ENCODE data around the gene DPEP1. TPM values are rescaled to one million over a fixed set of nuclear protein-coding genes. Genes with fewer than 3 reads are reported as not detected.

DPEP1 gene
- total RNA-seq, 2 experiments from 2014 or later = not detected

- Mint-ChIP-seq H3K4me3 (no peak overlapping the region), H3K9me3 (no peaks in the 10 kb centered on the region), H3K27ac (no peak overlapping the region), H3K4me1 (ENCODE audit: low read depth) (peaks cover 12% of the 10 kb centered on the region), H3K36me3 (ENCODE audit: low read depth) (no peaks in the 10 kb centered on the region), H3K27me3 (no peaks in the 10 kb centered on the region)
- TF ChIP-seq, protein P1, sequence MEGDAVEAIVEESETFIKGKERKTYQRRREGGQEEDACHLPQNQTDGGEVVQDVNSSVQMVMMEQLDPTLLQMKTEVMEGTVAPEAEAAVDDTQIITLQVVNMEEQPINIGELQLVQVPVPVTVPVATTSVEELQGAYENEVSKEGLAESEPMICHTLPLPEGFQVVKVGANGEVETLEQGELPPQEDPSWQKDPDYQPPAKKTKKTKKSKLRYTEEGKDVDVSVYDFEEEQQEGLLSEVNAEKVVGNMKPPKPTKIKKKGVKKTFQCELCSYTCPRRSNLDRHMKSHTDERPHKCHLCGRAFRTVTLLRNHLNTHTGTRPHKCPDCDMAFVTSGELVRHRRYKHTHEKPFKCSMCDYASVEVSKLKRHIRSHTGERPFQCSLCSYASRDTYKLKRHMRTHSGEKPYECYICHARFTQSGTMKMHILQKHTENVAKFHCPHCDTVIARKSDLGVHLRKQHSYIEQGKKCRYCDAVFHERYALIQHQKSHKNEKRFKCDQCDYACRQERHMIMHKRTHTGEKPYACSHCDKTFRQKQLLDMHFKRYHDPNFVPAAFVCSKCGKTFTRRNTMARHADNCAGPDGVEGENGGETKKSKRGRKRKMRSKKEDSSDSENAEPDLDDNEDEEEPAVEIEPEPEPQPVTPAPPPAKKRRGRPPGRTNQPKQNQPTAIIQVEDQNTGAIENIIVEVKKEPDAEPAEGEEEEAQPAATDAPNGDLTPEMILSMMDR (IDR thresholded peaks at IDR 0.05) = no peak
- ChIA-PET CTCF (no interaction called here), POLR2A (no interaction called here)
- H3K4me1 ChIP-seq (ENCODE audit: insufficient read depth, low read length) = peaks cover 21% of the 10 kb centered on the region
- H3K9me3 ChIP-seq (ENCODE audit: control insufficient read depth in 1 of 2, insufficient read depth in 1 of 2, low read length in 2 of 2) = no peaks in the 10 kb centered on the region
- H3K27ac ChIP-seq (ENCODE audit: low read depth in 1 of 2, low read length in 2 of 2) = no peak overlapping the region
- ATAC-seq (ENCODE audit: poor library complexity) = no peak
- intact Hi-C loops (cut with DNase I, micrococcal nuclease) = no loop called here
- H3K4me3 ChIP-seq (ENCODE audit: low read length) = no peak overlapping the region
- DNase-seq = no peak
- no peaks in the 10 kb centered on the region for H3K36me3 ChIP-seq (ENCODE audit: insufficient read depth, low read length)
- H3K27me3 ChIP-seq (ENCODE audit: control insufficient read depth in 1 of 2, insufficient read depth in 2 of 2, low read length in 2 of 2) = no peaks in the 10 kb centered on the region
Observed at GRCh38 chr16:89602952-89603590, 10.4 kb upstream of the DPEP1 start.

DNA sequence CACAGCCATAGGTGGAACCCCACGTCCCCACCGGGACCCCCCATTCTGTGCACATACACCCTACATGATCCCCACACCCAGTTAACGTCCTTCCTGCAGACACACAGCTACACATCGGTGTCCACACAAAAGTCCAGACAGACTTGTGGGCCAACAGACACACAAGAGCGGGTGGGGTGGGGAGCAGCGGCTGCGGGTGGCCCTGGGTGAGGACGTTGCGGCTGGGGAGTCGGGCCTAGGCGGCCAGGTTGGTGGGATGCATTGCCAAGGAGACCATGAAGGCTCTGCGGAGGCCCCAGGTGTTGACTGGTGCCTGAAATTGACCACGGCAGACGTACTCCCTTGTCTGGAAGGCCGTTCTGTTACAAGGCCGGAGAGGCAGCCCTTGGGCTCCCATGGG is 8.7 kb upstream of the DPEP1 start:
- Histone ChIP-seq H3K27ac (ENCODE audit: low read depth in 1 of 2, low read length in 2 of 2) (no peak overlapping the region), H3K4me1 (ENCODE audit: insufficient read depth, low read length) (peaks cover 14% of the 10 kb centered on the region), H3K4me3 (ENCODE audit: low read length) (no peak overlapping the region), H3K36me3 (ENCODE audit: insufficient read depth, low read length) (no peaks in the 10 kb centered on the region), H3K27me3 (ENCODE audit: control insufficient read depth in 1 of 2, insufficient read depth in 2 of 2, low read length in 2 of 2) (no peaks in the 10 kb centered on the region), H3K9me3 (ENCODE audit: control insufficient read depth in 1 of 2, insufficient read depth in 1 of 2, low read length in 2 of 2) (no peaks in the 10 kb centered on the region)
- Mint-ChIP-seq H3K27ac (no peak overlapping the region), H3K4me1 (ENCODE audit: low read depth) (peaks cover 12% of the 10 kb centered on the region), H3K36me3 (ENCODE audit: low read depth) (no peaks in the 10 kb centered on the region), H3K4me3 (no peak overlapping the region), H3K9me3 (no peaks in the 10 kb centered on the region), H3K27me3 (no peaks in the 10 kb centered on the region)
- intact Hi-C loops (cut with DNase I, micrococcal nuclease) = no loop called here
- DNase-seq (no peak), ATAC-seq (ENCODE audit: poor library complexity) (no peak)
- TF ChIP-seq, protein P1 (IDR thresholded peaks at IDR 0.05) = no peak
- POLR2A ChIA-PET = no interaction called here
- CTCF ChIA-PET = no interaction called here

DNA sequence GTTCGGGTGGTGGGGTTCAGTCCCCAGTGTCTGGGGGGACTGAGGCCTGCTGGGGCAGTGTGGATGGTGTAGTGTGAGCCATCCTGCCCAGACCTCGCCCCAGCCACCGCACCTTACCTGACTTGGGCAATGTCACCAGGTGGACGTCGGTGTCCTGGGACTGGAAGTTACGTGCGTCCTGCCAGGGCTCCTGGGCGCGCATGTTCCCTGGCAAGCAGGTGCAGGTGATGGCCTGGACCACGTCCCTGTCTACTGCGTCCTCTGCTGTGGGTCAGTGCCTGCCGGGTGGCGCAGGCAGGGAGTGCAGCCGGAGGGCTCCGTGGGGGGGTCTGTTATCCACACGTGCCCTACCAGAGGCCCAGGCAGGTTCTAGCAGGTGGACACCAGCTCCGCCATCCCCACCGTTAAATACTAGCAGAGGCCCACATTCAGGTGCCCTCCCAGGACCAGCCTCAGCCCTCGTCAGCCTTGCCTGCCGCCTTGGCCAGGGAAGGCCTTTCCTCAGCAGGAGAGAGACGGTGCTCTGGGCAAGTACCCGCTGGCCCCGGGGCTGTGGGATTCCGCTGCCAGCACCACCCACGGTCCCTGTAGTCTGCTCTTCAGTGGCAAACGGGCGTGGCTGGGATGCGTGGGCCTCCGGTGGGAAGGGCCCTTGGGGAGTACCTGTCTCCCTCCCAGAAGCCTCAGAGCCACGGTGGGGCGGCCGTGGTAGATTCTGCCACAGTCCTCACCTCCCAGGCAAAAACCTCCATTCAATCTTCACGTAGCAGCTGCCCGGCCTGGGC is 8.1 kb upstream of the DPEP1 start:
- H3K4me1 Mint-ChIP-seq (ENCODE audit: low read depth) = peaks cover 12% of the 10 kb centered on the region
- no peak overlapping the region for H3K27ac Mint-ChIP-seq
- H3K36me3 Mint-ChIP-seq (ENCODE audit: low read depth) = no peaks in the 10 kb centered on the region
- no peaks in the 10 kb centered on the region for H3K27me3 ChIP-seq (ENCODE audit: control insufficient read depth in 1 of 2, insufficient read depth in 2 of 2, low read length in 2 of 2)
- H3K4me3 Mint-ChIP-seq = no peak overlapping the region
- DNase-seq (no peak), ATAC-seq (ENCODE audit: poor library complexity) (no peak)
- H3K9me3 Mint-ChIP-seq = no peaks in the 10 kb centered on the region
- no peak overlapping the region for H3K4me3 ChIP-seq (ENCODE audit: low read length)
- intact Hi-C loops (cut with DNase I, micrococcal nuclease) = no loop called here
- H3K9me3 ChIP-seq (ENCODE audit: control insufficient read depth in 1 of 2, insufficient read depth in 1 of 2, low read length in 2 of 2) = no peaks in the 10 kb centered on the region
- ChIA-PET POLR2A (no interaction called here), CTCF (no interaction called here)
- H3K27ac ChIP-seq (ENCODE audit: low read depth in 1 of 2, low read length in 2 of 2) = no peak overlapping the region
- no peaks in the 10 kb centered on the region for H3K36me3 ChIP-seq (ENCODE audit: insufficient read depth, low read length)
- H3K27me3 Mint-ChIP-seq = no peaks in the 10 kb centered on the region
- peaks cover 14% of the 10 kb centered on the region for H3K4me1 ChIP-seq (ENCODE audit: insufficient read depth, low read length)
- TF ChIP-seq, protein P1 (IDR thresholded peaks at IDR 0.05) = no peak

Measured in CD4-positive, alpha-beta T cell (primary cell).